Measurements from ENCODE around the gene COL19A1.

The COL19A1 gene

DNA sequence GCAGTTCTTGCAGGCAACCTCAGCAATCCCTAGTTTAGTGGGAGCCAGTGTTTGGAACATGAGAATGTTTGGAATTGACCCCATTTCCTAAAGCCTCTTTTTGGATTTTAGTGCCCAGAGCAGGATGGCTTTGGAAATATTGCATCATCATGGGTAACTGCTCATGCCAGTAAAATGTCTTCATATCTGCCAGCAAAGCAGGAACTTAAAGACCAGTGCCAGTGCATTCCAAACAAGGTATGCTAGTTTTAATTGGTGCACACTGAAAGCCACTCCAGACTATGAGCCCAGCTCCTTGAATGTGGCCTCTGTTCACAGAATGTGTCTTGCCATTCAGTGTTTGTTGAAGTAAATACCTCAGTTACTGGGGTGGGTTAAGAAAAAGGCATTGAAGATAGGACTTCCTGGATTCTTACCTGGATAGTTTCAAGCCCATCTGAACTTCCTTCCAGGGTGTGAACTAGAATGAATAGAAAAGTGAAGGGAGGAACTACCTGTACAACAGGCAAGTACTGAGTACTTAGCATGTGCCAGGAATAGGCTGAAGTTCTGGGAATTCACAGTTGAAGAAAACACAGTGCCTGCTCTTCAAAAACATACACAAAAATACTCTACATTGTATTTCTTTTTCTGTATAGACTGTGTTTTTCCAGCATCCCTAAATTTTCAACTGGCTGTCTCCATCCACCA, 70.5 kb downstream of the COL19A1 start:
- Mint-ChIP-seq H3K9me3 (no peaks in the 10 kb centered on the region), H3K4me1 (no peaks in the 10 kb centered on the region), H3K27ac (no peak overlapping the region), H3K36me3 (ENCODE audit: low read depth) (no peaks in the 10 kb centered on the region), H3K27me3 (ENCODE audit: low read depth) (no peaks in the 10 kb centered on the region), H3K4me3 (no peak overlapping the region)
- TF ChIP-seq, protein P1, sequence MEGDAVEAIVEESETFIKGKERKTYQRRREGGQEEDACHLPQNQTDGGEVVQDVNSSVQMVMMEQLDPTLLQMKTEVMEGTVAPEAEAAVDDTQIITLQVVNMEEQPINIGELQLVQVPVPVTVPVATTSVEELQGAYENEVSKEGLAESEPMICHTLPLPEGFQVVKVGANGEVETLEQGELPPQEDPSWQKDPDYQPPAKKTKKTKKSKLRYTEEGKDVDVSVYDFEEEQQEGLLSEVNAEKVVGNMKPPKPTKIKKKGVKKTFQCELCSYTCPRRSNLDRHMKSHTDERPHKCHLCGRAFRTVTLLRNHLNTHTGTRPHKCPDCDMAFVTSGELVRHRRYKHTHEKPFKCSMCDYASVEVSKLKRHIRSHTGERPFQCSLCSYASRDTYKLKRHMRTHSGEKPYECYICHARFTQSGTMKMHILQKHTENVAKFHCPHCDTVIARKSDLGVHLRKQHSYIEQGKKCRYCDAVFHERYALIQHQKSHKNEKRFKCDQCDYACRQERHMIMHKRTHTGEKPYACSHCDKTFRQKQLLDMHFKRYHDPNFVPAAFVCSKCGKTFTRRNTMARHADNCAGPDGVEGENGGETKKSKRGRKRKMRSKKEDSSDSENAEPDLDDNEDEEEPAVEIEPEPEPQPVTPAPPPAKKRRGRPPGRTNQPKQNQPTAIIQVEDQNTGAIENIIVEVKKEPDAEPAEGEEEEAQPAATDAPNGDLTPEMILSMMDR (IDR thresholded peaks at IDR 0.05; ENCODE audit: unreplicated experiment in 3 of 3), result no peak

DNA sequence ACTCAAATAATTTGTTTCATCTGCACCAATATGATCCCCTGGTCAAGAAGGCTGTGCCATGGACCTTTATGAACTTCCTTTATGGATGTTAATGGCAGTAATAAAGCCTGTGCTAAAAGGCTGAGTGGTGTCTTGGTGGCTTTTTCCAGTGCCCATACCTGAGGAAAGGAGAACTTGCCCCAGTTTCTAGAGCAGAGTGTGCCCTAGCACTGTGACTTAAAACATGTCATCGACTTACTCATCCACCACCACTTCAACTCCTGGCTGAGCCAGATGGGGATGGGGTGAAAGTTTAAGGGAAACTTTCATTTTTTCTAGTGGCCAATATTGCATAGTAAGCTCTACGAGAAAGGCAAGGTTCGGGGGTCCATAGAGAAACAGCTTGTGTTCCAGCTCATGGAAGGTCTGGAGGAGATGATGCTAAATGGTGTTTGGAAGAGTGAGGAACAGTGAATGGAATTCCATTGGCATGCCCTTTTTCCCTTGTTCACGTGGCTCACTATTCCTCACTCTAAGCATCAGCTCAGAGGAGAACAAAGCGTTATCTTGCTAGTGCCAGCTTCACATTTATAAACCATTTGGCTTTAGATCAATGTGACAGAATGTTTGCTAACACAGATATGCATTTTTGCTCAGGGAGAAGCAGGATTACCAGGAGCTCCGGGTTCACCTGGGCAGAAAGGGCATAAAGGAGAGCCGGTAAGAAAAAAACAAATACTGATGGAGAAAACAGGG, 71.2 kb downstream of the COL19A1 start:
- H3K4me3 Mint-ChIP-seq, result no peak overlapping the region
- no peaks in the 10 kb centered on the region for H3K27me3 Mint-ChIP-seq (ENCODE audit: low read depth)
- H3K27ac Mint-ChIP-seq, result no peak overlapping the region
- no peaks in the 10 kb centered on the region for H3K4me1 Mint-ChIP-seq
- TF ChIP-seq, protein P1 (IDR thresholded peaks at IDR 0.05; ENCODE audit: unreplicated experiment in 3 of 3), result no peak
- no peaks in the 10 kb centered on the region for H3K36me3 Mint-ChIP-seq (ENCODE audit: low read depth)
- H3K9me3 Mint-ChIP-seq, result no peaks in the 10 kb centered on the region

DNA sequence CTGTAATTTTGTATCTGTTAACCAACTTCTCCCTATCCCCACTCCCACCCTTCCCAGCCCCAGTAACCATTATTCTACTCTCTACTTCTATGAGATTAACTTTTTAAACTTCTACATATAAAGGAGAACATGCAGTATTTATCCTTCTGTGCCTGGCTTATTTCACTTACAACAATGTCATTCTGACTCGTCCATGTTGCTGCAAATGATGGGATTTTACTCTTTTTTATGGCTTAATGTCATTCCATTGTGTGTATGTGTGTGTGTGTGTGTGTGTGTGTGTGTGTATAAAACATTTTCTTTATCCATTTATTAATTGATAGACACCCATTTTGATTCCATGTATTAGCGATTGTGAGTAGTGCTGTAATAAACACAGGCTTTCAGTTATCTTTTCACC, 76.1 kb downstream of the COL19A1 start:
- no peaks in the 10 kb centered on the region for H3K27me3 Mint-ChIP-seq (ENCODE audit: low read depth)
- TF ChIP-seq, protein P1 (IDR thresholded peaks at IDR 0.05; ENCODE audit: unreplicated experiment in 3 of 3), result no peak
- no peak overlapping the region for H3K27ac Mint-ChIP-seq
- H3K36me3 Mint-ChIP-seq (ENCODE audit: low read depth), result no peaks in the 10 kb centered on the region
- no peaks in the 10 kb centered on the region for H3K4me1 Mint-ChIP-seq
- H3K9me3 Mint-ChIP-seq, result no peaks in the 10 kb centered on the region
- H3K4me3 Mint-ChIP-seq, result no peak overlapping the region

DNA sequence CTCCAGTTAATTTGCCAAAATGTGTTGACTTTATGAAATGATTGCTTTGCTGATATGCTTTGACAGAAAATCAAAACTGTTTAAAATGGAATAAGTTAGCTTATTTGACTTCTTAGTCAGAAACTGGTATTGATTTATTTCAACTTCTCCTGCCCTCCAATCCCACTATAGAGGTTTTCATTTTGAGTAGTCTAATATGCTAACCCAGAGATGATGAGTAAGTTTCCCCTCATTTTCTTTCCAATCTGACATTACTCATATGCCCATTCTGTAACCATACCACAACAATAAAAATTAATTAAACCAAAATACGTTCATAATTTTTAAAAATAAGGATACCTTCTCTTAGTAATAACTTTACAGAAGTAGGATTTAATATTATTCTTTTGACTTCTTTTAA, 78.8 kb downstream of the COL19A1 start:
- no peaks in the 10 kb centered on the region for H3K9me3 Mint-ChIP-seq
- TF ChIP-seq, protein P1 (IDR thresholded peaks at IDR 0.05; ENCODE audit: unreplicated experiment in 3 of 3), result no peak

DNA sequence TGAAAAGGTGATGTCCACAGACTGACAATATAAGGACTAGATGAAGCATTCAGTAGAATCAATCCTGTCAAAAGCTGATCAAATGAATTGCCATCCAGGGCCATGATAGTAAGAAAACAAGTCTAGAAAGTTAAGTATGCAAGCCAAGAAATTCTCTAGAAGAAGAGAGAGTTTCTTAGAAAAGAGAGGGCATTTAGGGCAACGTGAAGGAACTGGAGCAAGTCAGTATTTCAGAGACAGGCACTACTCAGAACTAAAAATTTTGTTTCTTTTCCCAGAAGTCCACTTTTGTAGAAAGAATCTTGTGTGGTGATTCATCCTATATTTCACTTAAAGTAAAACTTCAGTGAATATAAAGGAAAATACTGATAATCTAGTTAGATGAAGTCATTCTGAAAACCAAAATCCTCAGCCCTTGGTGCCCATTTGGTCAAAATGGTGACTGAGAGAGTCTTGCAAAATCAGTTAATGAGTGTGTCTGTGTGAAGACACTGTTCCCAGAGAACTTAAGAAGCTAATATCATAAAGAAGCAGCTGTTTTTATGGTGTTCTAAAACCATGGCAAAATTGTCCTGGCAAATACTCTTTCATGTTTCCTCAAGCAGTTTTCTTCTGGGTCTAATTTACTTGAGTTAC, 82.2 kb downstream of the COL19A1 start:
- H3K27me3 Mint-ChIP-seq (ENCODE audit: low read depth), result no peaks in the 10 kb centered on the region
- H3K4me1 Mint-ChIP-seq, result peaks cover 8% of the 10 kb centered on the region
- no peaks in the 10 kb centered on the region for H3K36me3 Mint-ChIP-seq (ENCODE audit: low read depth)
- no peaks in the 10 kb centered on the region for H3K9me3 Mint-ChIP-seq
- H3K4me3 Mint-ChIP-seq, result no peak overlapping the region
- TF ChIP-seq, protein P1 (IDR thresholded peaks at IDR 0.05; ENCODE audit: unreplicated experiment in 3 of 3), result no peak
- no peak overlapping the region for H3K27ac Mint-ChIP-seq

More for the DNA sequence above, 78.8 kb downstream of the COL19A1 start:
- Mint-ChIP-seq H3K4me3 (no peak overlapping the region), H3K27ac (no peak overlapping the region), H3K27me3 (ENCODE audit: low read depth) (no peaks in the 10 kb centered on the region), H3K36me3 (ENCODE audit: low read depth) (no peaks in the 10 kb centered on the region), H3K4me1 (peaks cover under 1% of the 10 kb centered on the region)
